Measurements from ENCODE around the gene ZNF208. TPM values are rescaled to one million over a fixed set of nuclear protein-coding genes. Genes with fewer than 3 reads are reported as not detected.
"Not testable (repeated sequence)": the region's sequence is repeated elsewhere in the genome, so short reads cannot be mapped to it uniquely, and the experiment has no call there.

Gene ZNF208
- 1 to 10 TPM; 1.4 TPM for total RNA-seq

DNA sequence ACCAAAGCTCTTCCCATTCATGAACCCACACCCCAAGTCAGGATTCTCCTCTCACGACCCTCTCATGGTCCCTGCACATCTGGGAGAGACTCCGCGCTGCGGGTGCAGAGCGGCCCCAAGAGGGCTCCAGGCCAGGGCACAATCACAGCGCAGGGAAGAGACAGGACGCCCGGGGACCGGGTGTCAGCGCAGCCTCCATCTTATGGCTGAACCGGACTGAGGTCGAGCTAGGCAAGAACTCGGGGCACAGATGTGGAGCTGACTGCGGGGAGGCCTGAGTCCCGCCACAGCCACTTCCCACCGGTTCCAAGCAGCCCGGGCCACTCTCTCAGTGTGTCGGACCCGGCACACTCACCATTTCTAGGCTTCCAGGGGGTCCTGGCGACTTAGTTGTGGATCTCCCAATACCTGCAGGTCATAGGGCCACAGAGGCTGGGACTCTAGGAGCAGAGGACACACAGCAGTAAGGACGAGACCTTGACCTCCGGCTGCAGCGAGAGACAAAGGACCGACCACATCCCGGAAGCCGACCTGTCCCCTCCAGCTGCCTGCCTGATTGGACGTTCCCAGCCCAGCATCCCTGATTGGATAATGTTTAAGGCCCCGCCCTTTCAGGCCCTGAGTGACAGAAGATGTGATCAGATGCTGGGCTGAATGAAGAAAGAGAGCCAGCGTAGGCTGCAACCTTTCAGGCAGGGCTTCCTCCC is at the start of gene ZNF208:
Gene ZNF208, minus strand, starts transcription at position 507 of the 707 bp plus-strand sequence. Its CDS starts 149 bp downstream, at position 358.
- not testable (repeated sequence) for DNase-seq (ENCODE audit: low spot score); H3K4me1 Mint-ChIP-seq (ENCODE audit: low read depth in 2 of 2); H3K27ac Mint-ChIP-seq; H3K9me3 Mint-ChIP-seq; H3K27me3 Mint-ChIP-seq
- Mint-ChIP-seq H3K4me3 (peak within 1 kb of the TSS; percentile 27), H3K36me3 (peaks cover 15% of the 10 kb centered on the region)
- ATAC-seq = peak in 1 of 2 donors; percentile 67

DNA sequence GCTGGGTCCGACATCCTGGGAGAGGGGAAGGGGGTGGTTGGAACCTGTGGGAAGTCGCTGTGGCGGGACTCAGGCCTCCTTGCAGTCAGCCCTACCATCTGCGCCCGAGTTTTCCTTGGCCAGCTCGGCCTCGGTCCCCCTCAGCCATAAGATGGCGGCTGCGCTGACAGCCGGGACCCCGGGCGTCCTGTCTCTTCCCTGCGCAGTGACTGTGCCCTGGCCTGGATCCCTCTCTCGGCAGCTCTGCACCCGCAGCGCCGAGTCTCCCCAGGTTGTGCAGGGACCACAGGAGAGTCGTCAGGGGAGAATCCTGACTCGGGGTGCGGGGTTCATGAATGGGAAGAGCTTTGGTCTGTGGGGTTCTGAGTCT is 41.9 kb upstream of the ZNF208 start:
- no peak for DNase-seq (ENCODE audit: low spot score)
- peak; percentile 57 to 68 for ATAC-seq
- H3K27me3 Mint-ChIP-seq = no peaks in the 10 kb centered on the region

GRCh38 chr19:22041151-22041550 is 30.4 kb upstream of the ZNF208 start:
- not testable (repeated sequence) for DNase-seq (ENCODE audit: low spot score); ATAC-seq; H3K9me3 Mint-ChIP-seq; H3K36me3 Mint-ChIP-seq; H3K27me3 Mint-ChIP-seq; H3K4me3 Mint-ChIP-seq; H3K27ac Mint-ChIP-seq; H3K4me1 Mint-ChIP-seq (ENCODE audit: low read depth in 2 of 2)

More for the DNA sequence above, 41.9 kb upstream of the ZNF208 start:
- Mint-ChIP-seq H3K4me3 (peak overlapping the region; percentile 91), H3K27ac (peak overlapping the region; percentile 70 to 80), H3K9me3 (no peaks in the 10 kb centered on the region), H3K4me1 (ENCODE audit: low read depth in 2 of 2) (peaks cover 5 to 7% of the 10 kb centered on the region in 2 donors), H3K36me3 (no peaks in the 10 kb centered on the region)

GRCh38 chr19:22030680-22031079 is 19.9 kb upstream of the ZNF208 start:
- no peaks in the 10 kb centered on the region for H3K36me3 Mint-ChIP-seq
- no peaks in the 10 kb centered on the region for H3K27me3 Mint-ChIP-seq
- no peak overlapping the region for H3K4me3 Mint-ChIP-seq
- H3K9me3 Mint-ChIP-seq = peaks cover 19% of the 10 kb centered on the region
- no peak overlapping the region for H3K27ac Mint-ChIP-seq
- H3K4me1 Mint-ChIP-seq (ENCODE audit: low read depth in 2 of 2) = no peaks in the 10 kb centered on the region
- DNase-seq (ENCODE audit: low spot score) (no peak), ATAC-seq (no peak)

- Mint-ChIP-seq H3K36me3 (no peaks in the 10 kb centered on the region), H3K4me1 (ENCODE audit: low read depth in 2 of 2) (no peaks in the 10 kb centered on the region), H3K27me3 (no peaks in the 10 kb centered on the region), H3K9me3 (peaks cover 14% of the 10 kb centered on the region), H3K27ac (no peak overlapping the region), H3K4me3 (no peak overlapping the region)
- no peak for DNase-seq (ENCODE audit: low spot score)
- peak in 1 of 2 donors; percentile 60 for ATAC-seq
Observed at GRCh38 chr19:22026687-22027086, 15.9 kb upstream of the ZNF208 start.

GRCh38 chr19:22025539-22025938 is 14.8 kb upstream of the ZNF208 start:
- not testable (repeated sequence) for H3K27ac Mint-ChIP-seq; H3K36me3 Mint-ChIP-seq; H3K27me3 Mint-ChIP-seq; DNase-seq (ENCODE audit: low spot score); ATAC-seq; H3K4me1 Mint-ChIP-seq (ENCODE audit: low read depth in 2 of 2); H3K4me3 Mint-ChIP-seq
- H3K9me3 Mint-ChIP-seq = peaks cover 14% of the 10 kb centered on the region

GRCh38 chr19:21970466-21970865 is 40.3 kb downstream of the ZNF208 start:
- H3K27me3 Mint-ChIP-seq = no peaks in the 10 kb centered on the region
- ATAC-seq (no peak), DNase-seq (ENCODE audit: low spot score) (no peak)
- no peaks in the 10 kb centered on the region for H3K4me1 Mint-ChIP-seq (ENCODE audit: low read depth in 2 of 2)
- peaks cover 17% of the 10 kb centered on the region for H3K9me3 Mint-ChIP-seq
- H3K4me3 Mint-ChIP-seq = no peak overlapping the region
- H3K36me3 Mint-ChIP-seq = peaks cover 51% of the 10 kb centered on the region
- no peak overlapping the region for H3K27ac Mint-ChIP-seq

DNA sequence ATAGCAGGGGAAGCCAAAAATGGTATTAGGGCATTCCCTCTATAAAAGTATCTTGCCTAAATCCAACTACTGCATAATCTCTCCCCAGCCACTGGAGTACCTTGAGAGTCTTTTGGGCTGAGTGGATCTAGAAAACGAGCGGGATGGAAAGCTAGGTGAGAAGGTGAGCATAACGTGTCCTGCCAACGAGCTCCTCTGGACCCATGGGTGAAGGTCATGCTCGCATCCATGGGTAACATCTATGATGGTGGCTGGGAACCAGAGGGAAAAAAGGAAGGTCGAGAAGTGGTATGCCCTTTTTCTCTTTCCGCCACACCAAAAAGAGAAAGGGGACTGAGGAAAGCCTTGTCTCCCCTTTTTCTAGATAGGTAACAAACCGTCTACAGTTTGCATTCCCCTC is 63.0 kb downstream of the ZNF208 start:
- H3K27me3 Mint-ChIP-seq = no peaks in the 10 kb centered on the region
- H3K4me1 Mint-ChIP-seq (ENCODE audit: low read depth in 2 of 2) = no peaks in the 10 kb centered on the region
- no peak overlapping the region for H3K27ac Mint-ChIP-seq
- H3K9me3 Mint-ChIP-seq = peaks cover 17% of the 10 kb centered on the region
- ATAC-seq (no peak), DNase-seq (ENCODE audit: low spot score) (no peak)
- H3K4me3 Mint-ChIP-seq = no peak overlapping the region
- peaks cover 26% of the 10 kb centered on the region for H3K36me3 Mint-ChIP-seq

DNA sequence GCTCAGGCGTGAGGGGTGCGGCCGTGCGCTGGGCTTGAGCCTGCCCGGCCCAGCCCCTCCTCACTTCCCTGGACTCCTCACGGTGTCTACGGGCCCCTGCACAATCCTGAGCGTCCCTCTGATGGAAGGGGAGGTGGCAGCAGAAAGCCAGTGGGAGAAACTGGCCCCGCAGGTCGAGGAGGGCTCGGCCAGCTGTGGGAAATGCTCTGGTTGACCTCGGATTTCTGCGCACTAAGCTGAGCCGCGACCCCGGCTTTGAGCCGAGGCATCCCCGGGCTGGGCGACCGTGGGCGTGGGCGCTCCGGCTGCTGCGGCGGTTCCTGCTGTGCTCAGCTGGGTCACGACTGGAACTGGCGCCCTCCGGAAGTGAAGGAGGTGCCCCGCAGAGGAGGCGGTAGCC is 70.1 kb downstream of the ZNF208 start:
- no peaks in the 10 kb centered on the region for H3K36me3 Mint-ChIP-seq
- H3K27ac Mint-ChIP-seq = no peak overlapping the region
- DNase-seq (ENCODE audit: low spot score) (no peak), ATAC-seq (no peak)
- peaks cover 6% of the 10 kb centered on the region for H3K9me3 Mint-ChIP-seq
- no peaks in the 10 kb centered on the region for H3K27me3 Mint-ChIP-seq
- no peaks in the 10 kb centered on the region for H3K4me1 Mint-ChIP-seq (ENCODE audit: low read depth in 2 of 2)
- H3K4me3 Mint-ChIP-seq = no peak overlapping the region

DNA sequence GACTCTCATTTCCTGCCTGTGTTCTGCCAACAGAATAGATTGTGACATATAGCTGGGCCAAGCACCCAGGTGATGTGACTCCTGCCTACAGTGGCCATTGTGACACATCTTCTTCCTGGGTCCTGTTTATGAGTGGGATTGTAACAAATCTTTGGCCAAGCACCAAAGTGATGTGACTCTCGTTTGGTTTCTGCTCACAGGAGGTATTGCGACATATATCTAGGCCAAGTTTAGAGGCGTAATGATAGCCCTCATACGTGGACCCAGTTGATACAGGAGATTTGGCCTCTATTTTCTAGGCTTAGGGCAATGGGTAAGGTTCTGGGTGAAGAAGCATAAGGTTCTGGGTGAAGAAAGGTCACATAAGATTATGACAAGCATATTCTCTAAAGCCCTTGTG is 76.2 kb downstream of the ZNF208 start:
- DNase-seq (ENCODE audit: low spot score) (no peak), ATAC-seq (no peak)
- H3K36me3 Mint-ChIP-seq = no peaks in the 10 kb centered on the region
- no peak overlapping the region for H3K4me3 Mint-ChIP-seq
- H3K9me3 Mint-ChIP-seq = peaks cover 3% of the 10 kb centered on the region
- H3K27ac Mint-ChIP-seq = no peak overlapping the region
- H3K4me1 Mint-ChIP-seq (ENCODE audit: low read depth in 2 of 2) = no peaks in the 10 kb centered on the region
- H3K27me3 Mint-ChIP-seq = no peaks in the 10 kb centered on the region

DNA sequence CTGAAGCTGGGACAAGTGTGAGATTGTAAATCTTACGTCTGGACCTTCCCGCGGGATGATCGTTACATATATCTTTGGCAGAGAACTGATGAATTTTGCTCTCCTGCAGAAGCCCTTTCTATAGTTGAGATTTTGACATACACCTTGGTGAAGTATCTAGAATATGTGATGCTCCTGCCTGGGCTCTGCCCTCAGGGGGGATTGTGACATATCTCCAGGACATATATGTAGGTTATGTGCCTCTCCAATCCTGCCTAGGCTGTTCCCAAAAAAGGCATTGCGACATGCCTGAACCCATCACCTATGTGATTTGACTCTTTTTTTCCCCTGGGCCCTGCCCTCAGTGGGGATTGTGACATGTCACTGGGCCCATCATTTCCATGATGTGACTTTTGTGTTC is 76.6 kb downstream of the ZNF208 start:
- ATAC-seq (no peak), DNase-seq (ENCODE audit: low spot score) (no peak)
- Mint-ChIP-seq H3K4me1 (ENCODE audit: low read depth in 2 of 2) (no peaks in the 10 kb centered on the region), H3K27ac (no peak overlapping the region), H3K36me3 (no peaks in the 10 kb centered on the region), H3K9me3 (peaks cover 3% of the 10 kb centered on the region), H3K4me3 (no peak overlapping the region), H3K27me3 (no peaks in the 10 kb centered on the region)

DNA sequence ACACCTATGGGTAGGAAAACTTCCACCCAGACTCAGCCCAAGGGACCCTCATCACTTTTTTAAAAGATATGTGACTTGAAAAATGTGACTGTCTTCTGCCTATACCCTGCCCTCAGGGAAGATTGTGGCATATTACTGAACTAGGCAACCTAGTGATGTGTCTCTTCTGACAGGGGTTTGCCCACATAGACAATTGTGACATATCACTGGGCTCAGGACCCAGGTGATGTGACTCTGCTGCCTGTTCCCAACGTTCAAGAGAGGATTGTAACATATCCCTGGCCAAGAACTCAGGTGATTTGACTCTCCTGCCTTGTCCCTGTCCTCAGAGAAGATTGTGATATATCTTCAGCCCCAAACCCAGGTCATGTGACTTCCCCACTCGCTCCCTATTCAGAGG is 88.5 kb downstream of the ZNF208 start:
- Mint-ChIP-seq H3K4me1 (ENCODE audit: low read depth in 2 of 2) (no peaks in the 10 kb centered on the region), H3K27ac (no peak overlapping the region), H3K4me3 (no peak overlapping the region), H3K27me3 (no peaks in the 10 kb centered on the region), H3K9me3 (peaks cover 27% of the 10 kb centered on the region), H3K36me3 (peaks cover 19% of the 10 kb centered on the region)
- ATAC-seq (no peak), DNase-seq (ENCODE audit: low spot score) (no peak)

DNA sequence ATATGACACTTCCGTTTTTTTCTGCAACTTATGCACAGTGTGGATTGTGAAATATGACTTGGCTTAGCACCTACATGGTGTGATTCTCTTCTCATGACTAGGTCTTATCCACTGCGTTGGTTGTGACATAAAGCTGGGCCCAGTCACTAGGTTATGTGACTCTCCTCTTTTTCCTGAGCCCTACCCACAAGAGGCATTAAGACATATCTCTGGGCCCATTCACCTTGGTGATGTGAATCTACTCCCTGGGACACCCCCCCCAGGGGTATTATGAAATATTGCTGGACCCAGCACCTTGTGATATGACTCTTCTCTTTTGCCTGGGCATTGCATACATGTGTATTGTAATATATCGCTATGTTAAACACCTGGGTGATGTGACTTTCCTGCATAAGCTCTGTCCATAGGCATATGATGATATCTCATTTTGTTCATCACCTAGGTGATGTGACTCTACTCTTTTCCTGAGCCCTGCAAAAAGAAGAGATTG is 89.0 kb downstream of the ZNF208 start:
- no peak for ATAC-seq
- Mint-ChIP-seq H3K27ac (no peak overlapping the region), H3K9me3 (peaks cover 32% of the 10 kb centered on the region), H3K4me3 (no peak overlapping the region), H3K4me1 (ENCODE audit: low read depth in 2 of 2) (no peaks in the 10 kb centered on the region), H3K27me3 (no peaks in the 10 kb centered on the region), H3K36me3 (peaks cover 19% of the 10 kb centered on the region)
- no peak for DNase-seq (ENCODE audit: low spot score)

DNA sequence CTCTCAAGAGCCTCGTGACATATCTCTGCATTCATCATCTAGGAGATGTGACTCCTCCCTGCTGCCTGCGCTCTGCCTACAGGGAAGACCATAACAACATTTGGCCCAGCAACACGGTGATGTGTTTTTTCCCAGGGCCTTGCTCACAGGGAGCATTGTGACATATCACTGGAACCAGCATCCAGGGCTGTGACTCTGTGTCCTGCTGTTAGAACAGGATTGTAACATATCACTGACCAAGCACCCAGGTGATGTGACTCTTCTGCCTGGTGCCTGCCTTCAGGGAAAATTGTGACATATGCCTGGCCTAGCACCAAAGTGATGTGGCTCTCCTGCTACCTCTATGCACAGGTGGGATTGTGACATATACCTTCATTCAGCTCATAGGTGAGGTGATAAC is 95.3 kb downstream of the ZNF208 start:
- Mint-ChIP-seq H3K27me3 (no peaks in the 10 kb centered on the region), H3K27ac (no peak overlapping the region), H3K4me1 (ENCODE audit: low read depth in 2 of 2) (no peaks in the 10 kb centered on the region), H3K9me3 (peaks cover 32% of the 10 kb centered on the region), H3K36me3 (peaks cover 12% of the 10 kb centered on the region), H3K4me3 (no peak overlapping the region)
- ATAC-seq (no peak), DNase-seq (ENCODE audit: low spot score) (no peak)

GRCh38 chr19:21912654-21913053 is 98.1 kb downstream of the ZNF208 start:
- no peak for DNase-seq (ENCODE audit: low spot score)
- Mint-ChIP-seq H3K36me3 (no peaks in the 10 kb centered on the region), H3K4me1 (ENCODE audit: low read depth in 2 of 2) (no peaks in the 10 kb centered on the region), H3K27ac (no peak overlapping the region), H3K9me3 (peaks cover 31% of the 10 kb centered on the region), H3K4me3 (no peak overlapping the region), H3K27me3 (no peaks in the 10 kb centered on the region)
- no peak for ATAC-seq
